Measurements from ENCODE around the gene BORA. TPM values are rescaled to one million over a fixed set of nuclear protein-coding genes. Genes with fewer than 3 reads are reported as not detected.

Gene BORA
- total RNA-seq: 1 to 10 TPM in 4 of 6 experiments, under 1 TPM in 2; 0.79 to 4.4 (median 1.0) TPM
- long read RNA-seq: 0 reads

DNA sequence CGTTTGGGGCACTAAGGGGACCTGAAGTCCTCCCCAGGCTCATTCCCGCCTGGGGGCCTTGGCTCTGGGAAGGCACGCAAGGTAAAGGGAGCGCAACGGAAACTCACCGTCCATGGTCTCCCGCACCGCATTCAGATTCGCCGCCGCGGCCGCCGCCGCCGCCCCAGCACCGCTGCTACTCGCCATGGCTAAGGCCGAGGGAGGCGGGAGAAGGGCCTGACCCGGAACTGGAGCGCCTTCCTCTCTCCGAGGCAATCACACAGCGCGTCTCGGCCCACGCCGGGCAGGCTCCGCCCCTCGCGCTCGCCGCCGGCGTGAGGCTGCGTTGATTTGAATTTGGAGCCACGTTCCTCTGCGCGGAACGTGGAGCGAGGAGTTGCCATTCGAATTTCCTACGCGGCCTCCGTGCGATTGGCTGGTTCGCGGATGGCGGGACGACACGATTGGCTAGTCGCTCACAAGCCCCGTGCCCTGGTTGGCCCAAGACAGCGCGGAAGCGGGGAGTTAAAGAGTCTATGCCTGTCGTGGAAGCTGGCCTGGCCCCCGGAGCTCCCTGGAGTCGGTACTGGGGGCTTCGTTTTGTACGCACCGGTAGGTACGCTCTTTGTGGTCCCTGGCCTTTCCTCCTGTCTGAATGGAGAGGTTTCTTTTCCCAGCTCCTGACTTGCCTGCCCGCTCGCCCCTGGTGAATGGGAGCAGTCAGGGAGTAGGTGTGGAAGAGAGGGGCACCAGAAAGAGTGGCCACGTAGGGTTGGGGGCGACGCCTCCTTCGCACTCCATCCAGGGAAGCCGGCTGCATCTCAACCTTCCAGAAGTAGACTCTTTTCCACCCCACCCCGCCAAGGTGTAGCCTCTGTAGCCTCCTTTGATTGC lies at the start of gene BORA, which contains the start of gene MZT1:
Gene BORA (plus strand): TSS at position 507 of the 873 bp plus-strand sequence. CDS start 1,018 bp downstream, outside the sequence.
Gene MZT1 (minus strand): TSS at position 213 of the 873 bp plus-strand sequence. CDS start 27 bp downstream, at position 186.
- no peaks in the 10 kb centered on the region for H3K9me3 ChIP-seq
- WGBS (ENCODE audit: insufficient coverage, low coverage, low lambda C conversion rate, missing lambda C conversion rate): 0% methylated on average over 6 of the region's 71 CpGs

GRCh38 chr13:72678312-72678711 lies 49.4 kb upstream of the BORA start:
- Histone ChIP-seq H3K36me3 (no peaks in the 10 kb centered on the region), H3K27ac (no peak overlapping the region), H3K4me3 (no peak overlapping the region), H3K27me3 (no peaks in the 10 kb centered on the region), H3K4me1 (no peaks in the 10 kb centered on the region), H3K9me3 (no peaks in the 10 kb centered on the region)
- intact Hi-C loops (cut with DNase I): no loop called here
- ATAC-seq: no peak
- DNase-seq: no peak
- WGBS (ENCODE audit: insufficient coverage, low coverage, low lambda C conversion rate, missing lambda C conversion rate): 11% methylated on average over 1 of the region's 1 CpG
- TF ChIP-seq, protein P1, sequence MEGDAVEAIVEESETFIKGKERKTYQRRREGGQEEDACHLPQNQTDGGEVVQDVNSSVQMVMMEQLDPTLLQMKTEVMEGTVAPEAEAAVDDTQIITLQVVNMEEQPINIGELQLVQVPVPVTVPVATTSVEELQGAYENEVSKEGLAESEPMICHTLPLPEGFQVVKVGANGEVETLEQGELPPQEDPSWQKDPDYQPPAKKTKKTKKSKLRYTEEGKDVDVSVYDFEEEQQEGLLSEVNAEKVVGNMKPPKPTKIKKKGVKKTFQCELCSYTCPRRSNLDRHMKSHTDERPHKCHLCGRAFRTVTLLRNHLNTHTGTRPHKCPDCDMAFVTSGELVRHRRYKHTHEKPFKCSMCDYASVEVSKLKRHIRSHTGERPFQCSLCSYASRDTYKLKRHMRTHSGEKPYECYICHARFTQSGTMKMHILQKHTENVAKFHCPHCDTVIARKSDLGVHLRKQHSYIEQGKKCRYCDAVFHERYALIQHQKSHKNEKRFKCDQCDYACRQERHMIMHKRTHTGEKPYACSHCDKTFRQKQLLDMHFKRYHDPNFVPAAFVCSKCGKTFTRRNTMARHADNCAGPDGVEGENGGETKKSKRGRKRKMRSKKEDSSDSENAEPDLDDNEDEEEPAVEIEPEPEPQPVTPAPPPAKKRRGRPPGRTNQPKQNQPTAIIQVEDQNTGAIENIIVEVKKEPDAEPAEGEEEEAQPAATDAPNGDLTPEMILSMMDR (IDR thresholded peaks at IDR 0.05): no peak
- TF ChIP-seq POLR2A (IDR thresholded peaks at IDR 0.05): no peak

More for the DNA sequence above, at the start of gene BORA, which contains the start of gene MZT1:
- H3K27ac ChIP-seq: peak within 1 kb of the TSS in 1 of 3 donors; percentile 52
- peak; percentile 95 to 96 (median 96) for DNase-seq
- H3K36me3 ChIP-seq: no peaks in the 10 kb centered on the region
- no peaks in the 10 kb centered on the region for H3K27me3 ChIP-seq
- peak; percentile 99 to 100 (median 99) for ATAC-seq
- H3K4me1 ChIP-seq: peaks cover 0 to 11% (median 4%) of the 10 kb centered on the region in 4 donors
- TF ChIP-seq, protein P1 (IDR thresholded peaks at IDR 0.05): no peak
- no peak for TF ChIP-seq POLR2A (IDR thresholded peaks at IDR 0.05)
- intact Hi-C loops (cut with DNase I): no loop called here
- peak within 1 kb of the TSS; percentile 89 to 95 (median 90) for H3K4me3 ChIP-seq

DNA sequence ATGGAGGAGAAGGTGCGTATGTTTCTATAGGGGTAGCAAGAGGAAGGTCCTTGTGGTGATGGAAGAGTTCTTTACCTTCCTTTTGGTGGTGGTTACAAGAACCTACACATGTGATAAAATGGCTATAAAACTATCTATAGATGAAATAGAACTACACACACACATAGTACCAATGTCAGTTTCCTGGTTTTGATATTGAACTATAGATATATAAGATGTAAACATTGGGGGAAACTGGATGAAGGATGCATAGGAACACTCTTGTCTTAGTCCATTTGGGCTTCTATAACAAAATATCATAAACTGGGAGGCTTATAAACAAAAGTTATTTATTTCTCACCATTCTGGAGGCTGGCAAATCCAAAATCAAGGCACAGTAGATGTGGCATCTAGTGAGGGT lies 47.4 kb upstream of the BORA start:
- no peak for TF ChIP-seq POLR2A (IDR thresholded peaks at IDR 0.05)
- TF ChIP-seq, protein P1 (IDR thresholded peaks at IDR 0.05): no peak
- Histone ChIP-seq H3K27me3 (no peaks in the 10 kb centered on the region), H3K4me3 (no peak overlapping the region), H3K9me3 (no peaks in the 10 kb centered on the region), H3K36me3 (no peaks in the 10 kb centered on the region), H3K27ac (no peak overlapping the region), H3K4me1 (no peaks in the 10 kb centered on the region)
- ATAC-seq (no peak), DNase-seq (no peak)
- intact Hi-C loops (cut with DNase I): no loop called here
- 58% methylated on average over 1 of the region's 1 CpG for WGBS (ENCODE audit: insufficient coverage, low coverage, low lambda C conversion rate, missing lambda C conversion rate)

DNA sequence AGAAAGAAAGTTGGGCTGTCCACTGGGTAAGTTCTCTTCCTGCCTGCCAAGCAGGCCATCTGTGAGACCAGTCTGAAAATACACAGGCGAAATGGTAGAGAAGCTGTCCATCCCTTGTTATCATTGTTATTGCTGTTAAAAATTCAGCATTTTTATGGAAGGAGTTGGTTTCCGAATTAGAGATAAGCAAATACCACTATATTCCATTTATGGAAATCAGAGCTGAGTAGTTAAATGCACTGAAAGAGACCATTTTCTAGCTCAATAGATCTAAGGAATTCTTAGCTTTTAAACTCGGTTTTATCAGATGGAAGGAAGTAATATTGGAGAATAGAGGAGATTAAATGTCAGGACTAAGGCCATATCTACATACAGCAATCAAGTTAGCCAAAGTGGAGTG lies 41.0 kb upstream of the BORA start:
- WGBS (ENCODE audit: insufficient coverage, low coverage, low lambda C conversion rate, missing lambda C conversion rate): 30% methylated on average over 3 of the region's 3 CpGs
- intact Hi-C loops (cut with DNase I): no loop called here
- no peak overlapping the region for H3K4me3 ChIP-seq
- no peaks in the 10 kb centered on the region for H3K36me3 ChIP-seq
- ATAC-seq: no peak
- TF ChIP-seq, protein P1 (IDR thresholded peaks at IDR 0.05): no peak
- no peak for TF ChIP-seq POLR2A (IDR thresholded peaks at IDR 0.05)
- no peaks in the 10 kb centered on the region for H3K9me3 ChIP-seq
- no peak overlapping the region for H3K27ac ChIP-seq
- H3K4me1 ChIP-seq: no peaks in the 10 kb centered on the region
- DNase-seq: no peak
- H3K27me3 ChIP-seq: no peaks in the 10 kb centered on the region
